GM12865 (cell line): ENCODE measurements around the gene CCDC50.

Source experiments
- DNase-seq: peaks from one replicate; pipeline ENCODE4 v3.0.0; 2010; ENCODE audit warnings: low read depth
- H3K4me3 ChIP-seq: 2 replicates; pipeline ENCODE4 v1.5.1; 2011; ENCODE audit warnings: mild to moderate bottlenecking, low read depth, low read length, control low read depth
- CTCF ChIP-seq: IDR thresholded peaks from 2 replicates; pipeline ENCODE4 v1.5.1; 2011; ENCODE audit warnings: low read length, control low read depth, low read depth, inconsistent platforms; ENCODE audit not compliant: insufficient read depth; ENCODE audit errors: missing control alignments

Gene CCDC50

GRCh38 chr3:191320316-191320715 lies 8.9 kb upstream of the CCDC50 start:
- H3K4me3 ChIP-seq: no peak overlapping the region
- no peak for DNase-seq
- no peak for TF ChIP-seq CTCF

GRCh38 chr3:191321019-191321767 lies 8.0 kb upstream of the CCDC50 start:
- DNase-seq: no peak
- H3K4me3 ChIP-seq: no peak overlapping the region
- TF ChIP-seq CTCF: no peak

- no peak for DNase-seq
- TF ChIP-seq CTCF: no peak
Measured at GRCh38 chr3:191324936-191325335, 4.3 kb upstream of the CCDC50 start.

GRCh38 chr3:191327526-191327925 lies 1.7 kb upstream of the CCDC50 start:
- H3K4me3 ChIP-seq: no peak overlapping the region
- DNase-seq: no peak
- TF ChIP-seq CTCF: no peak

More at GRCh38 chr3:191324936-191325335, 4.3 kb upstream of the CCDC50 start:
- H3K4me3 ChIP-seq: no peak overlapping the region

GRCh38 chr3:191328383-191328961 lies 722 bp upstream of the CCDC50 start:
- peak overlapping the region; percentile 87 for H3K4me3 ChIP-seq
- TF ChIP-seq CTCF: no peak
- no peak for DNase-seq

- peak within 1 kb of the TSS; percentile 87 for H3K4me3 ChIP-seq
- TF ChIP-seq CTCF: no peak
- peak; percentile 47 for DNase-seq
Measured at GRCh38 chr3:191329654-191330529, 698 bp downstream of the CCDC50 start, which contains the start of gene UTS2B. UTS2B (minus strand) TSS chr3:191330526; CDS start chr3:191282189, 48,337 bp downstream.
